Dedifferentiated amniotic fluid mesenchymal stem cell (primary cell): ENCODE measurements around the gene BATF2.

Source experiments
- DNase-seq: peaks from one replicate; pipeline ENCODE4 v3.0.0-alpha.2; 2016; ENCODE audit errors: extremely low spot score

Gene BATF2

DNA sequence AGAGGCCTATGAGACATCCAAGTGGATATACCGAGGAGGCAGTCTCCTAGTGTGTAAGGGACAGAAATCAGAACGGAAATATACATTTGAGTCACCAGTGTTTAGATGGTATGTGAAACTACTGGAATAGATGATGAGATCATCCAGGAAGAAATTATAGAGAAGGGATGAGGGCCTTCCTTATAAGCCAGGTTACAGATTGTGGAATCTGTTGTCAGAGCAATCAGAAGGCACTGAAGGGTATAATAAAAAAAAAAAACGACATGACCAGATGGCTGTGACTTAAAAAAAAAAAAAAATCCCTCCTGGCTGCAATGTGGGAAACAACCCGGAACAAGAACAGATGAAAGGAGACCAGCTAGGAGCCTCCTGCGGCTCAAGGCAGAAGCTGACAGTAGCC is 27.6 kb downstream of the BATF2 start:
- DNase-seq = peak; percentile 32

DNA sequence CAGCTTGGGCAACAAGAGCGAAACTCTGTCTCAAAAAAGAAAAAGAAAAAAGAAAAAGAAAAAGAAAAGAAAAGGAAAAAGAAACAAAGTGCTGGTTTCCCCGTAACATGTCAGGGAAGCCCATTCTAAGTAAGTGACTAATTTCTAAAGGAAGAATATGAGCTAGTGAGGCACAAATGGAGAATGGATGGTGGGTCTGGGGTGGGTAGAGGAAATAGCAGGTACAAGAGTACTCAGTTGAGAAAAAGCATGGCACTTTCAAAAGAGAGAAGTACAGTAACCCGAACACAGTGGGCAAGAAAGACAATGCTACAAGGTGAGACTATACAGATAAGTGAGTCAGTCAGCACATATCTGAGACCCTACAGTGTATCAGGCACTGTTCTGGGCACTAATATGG is 29.4 kb downstream of the BATF2 start:
- no peak for DNase-seq

DNA sequence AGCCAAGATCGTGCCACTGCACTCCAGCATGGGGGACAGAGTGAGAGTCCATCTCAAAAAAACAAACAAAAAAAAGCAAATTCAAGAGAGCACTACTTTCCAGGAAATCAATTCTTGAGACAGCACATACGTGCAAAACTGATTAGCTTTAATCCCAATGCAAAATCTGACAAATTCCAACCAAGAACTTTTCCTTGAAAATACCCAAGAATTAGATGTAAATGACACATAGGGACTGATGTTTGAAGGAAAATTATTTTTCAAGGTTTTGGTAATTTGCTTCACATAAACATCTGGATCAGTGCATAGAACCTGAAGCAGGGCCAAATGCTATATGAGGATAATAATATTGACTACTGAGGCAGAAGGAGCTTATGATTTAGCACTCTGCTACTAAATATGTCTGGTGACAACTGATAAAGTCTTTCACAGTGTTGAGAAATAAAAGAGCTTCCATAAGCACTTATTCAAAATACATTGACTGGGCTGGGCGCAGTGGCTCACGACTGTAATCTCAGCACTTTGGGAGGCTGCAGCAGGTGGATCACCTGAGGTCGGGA is 33.6 kb downstream of the BATF2 start:
- DNase-seq = no peak

DNA sequence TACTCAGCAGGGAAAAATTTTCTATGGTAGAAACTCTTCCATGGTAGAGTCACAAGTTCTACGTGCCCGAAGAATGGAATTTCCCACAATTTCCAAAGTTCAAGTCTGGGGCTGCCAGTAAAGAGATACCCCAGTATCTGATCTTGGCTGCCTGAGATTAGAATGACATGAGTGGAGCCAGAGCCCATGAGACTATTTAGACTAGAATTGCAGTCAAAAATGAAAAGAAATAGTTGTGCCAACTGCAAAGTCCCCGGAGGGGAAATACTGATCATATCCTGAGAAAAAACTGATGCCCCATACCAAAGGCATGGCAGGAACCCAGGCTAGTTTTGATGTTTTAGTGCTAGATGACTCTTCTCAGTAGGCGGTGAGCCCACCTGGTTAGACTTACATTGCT is 36.1 kb downstream of the BATF2 start:
- no peak for DNase-seq

DNA sequence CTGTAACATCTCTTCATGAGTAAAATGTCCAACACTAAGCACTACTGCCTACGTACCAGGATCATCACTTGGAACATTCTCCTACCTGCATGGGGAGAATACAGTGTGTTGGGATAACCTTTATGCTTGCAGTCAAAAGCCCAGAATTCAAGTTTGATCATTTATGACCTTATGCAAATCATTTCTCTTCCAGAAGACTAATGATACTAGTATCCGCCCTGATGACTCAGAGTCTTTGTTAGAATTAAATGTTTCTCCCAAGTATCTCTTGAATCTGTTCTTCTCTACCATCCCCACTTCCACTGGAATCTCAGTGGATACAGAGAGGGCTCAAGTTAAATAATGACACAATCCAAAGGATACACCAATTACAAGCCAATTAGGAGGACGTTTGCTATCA is 37.3 kb downstream of the BATF2 start:
- no peak for DNase-seq

DNA sequence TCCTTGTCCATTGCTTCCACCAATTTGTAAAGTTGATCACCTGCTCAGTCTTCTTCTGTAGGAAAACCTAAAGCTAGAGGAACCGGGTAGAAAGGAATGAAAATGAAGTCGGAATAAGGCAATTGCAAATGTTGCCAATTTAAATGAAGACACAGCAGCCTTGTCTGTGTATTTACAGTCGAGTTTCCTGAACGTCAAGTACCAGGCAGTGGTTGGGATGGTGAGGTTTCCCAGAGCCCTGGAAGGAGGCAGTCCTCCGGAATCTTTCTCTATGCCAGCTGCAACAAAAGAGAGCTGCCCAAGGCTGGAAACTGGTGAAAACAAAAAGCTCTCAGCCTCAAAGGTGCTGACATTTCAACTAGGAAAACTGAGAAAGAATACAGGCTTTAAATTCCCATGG is 42.6 kb downstream of the BATF2 start:
- DNase-seq = no peak

DNA sequence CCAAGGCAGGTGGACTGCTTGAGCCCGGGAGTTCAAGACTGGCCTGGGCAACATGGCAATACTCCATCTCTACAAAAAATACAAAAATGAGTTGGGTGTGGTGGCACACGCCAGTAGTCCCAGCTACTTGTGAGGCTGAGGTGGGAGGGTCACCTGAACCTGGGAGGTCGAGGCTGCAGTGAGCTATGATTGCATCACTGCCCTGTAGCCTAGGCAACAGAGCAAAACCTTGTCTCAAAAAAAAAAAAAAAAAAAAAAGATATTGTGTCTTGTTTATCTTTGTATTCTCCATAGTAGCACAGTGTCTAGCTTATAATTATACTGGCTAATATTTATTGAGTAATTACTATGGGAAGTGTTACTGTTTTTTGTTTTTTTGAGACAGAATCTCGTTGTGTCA is 45.2 kb downstream of the BATF2 start:
- DNase-seq = no peak

DNA sequence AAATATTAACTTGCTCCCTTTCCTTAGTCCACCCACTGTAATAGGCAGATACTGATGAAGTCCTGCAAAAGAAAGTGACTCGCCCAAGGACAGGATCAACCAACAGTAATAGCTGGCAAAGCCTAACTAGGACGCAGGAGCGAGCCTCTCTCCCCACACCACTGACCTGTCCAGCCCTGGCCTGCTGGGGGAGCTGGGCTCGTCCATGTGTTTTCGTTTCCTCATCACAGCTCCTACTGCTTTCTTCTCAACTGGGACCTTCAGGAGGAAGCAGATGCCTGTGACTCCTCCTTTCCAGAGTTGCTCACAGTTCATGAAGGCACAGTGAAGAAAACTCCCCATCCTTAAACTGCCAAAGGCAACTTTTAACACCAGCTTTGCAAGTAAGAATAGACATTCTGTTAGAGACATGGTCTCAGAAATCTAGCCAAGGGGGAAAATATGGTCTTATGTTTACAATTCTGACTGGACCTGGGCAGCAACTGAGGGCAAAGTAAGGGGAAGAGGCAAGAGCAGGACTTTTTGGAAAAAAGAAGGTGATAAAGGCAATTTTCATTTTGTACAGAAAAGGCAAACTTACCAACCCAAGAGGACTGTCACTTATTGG is 49.5 kb downstream of the BATF2 start:
- no peak for DNase-seq
